LNCaP clone FGC (cell line): ENCODE data around the gene SMIM26.
"Not testable (repeated sequence)": the region's sequence is repeated elsewhere in the genome, so short reads cannot be mapped to it uniquely, and the experiment has no call there.

Experiments used
- DNase-seq: peaks from one replicate; pipeline ENCODE4 v3.0.0-alpha.2; 2011; ENCODE audit warnings: low read depth
- H3K4me3 ChIP-seq: 2 replicates; pipeline ENCODE4 v1.5.1; 2011; ENCODE audit warnings: mild to moderate bottlenecking, low read depth, low read length, control low read depth
- CTCF ChIP-seq: IDR thresholded peaks from 2 replicates; pipeline ENCODE4 v1.5.1; 2012; ENCODE audit warnings: mild to moderate bottlenecking; ENCODE audit not compliant: control insufficient read depth, insufficient read depth; ENCODE audit errors: extremely low read depth

SMIM26 gene

GRCh38 chr20:18566892-18567738 is at the start of gene SMIM26:
Gene SMIM26 (plus strand): TSS chr20:18567432. CDS start chr20:18567479, 47 bp downstream.
- peak within 1 kb of the TSS; percentile 79 for H3K4me3 ChIP-seq
- DNase-seq, result peak; percentile 89
- TF ChIP-seq CTCF, result no peak

GRCh38 chr20:18522066-18522465 is 45.2 kb upstream of the SMIM26 start:
- DNase-seq, H3K4me3 ChIP-seq: not testable (repeated sequence)

GRCh38 chr20:18523066-18523465 is 44.2 kb upstream of the SMIM26 start:
- H3K4me3 ChIP-seq, result no peak overlapping the region
- TF ChIP-seq CTCF, result no peak
- no peak for DNase-seq

GRCh38 chr20:18524646-18525045 is 42.6 kb upstream of the SMIM26 start:
- TF ChIP-seq CTCF, result no peak
- no peak for DNase-seq
- H3K4me3 ChIP-seq, result no peak overlapping the region

- DNase-seq, H3K4me3 ChIP-seq: not testable (repeated sequence)
Measured at GRCh38 chr20:18526761-18527160, 40.5 kb upstream of the SMIM26 start.

GRCh38 chr20:18527339-18527738 is 39.9 kb upstream of the SMIM26 start:
- no peak overlapping the region for H3K4me3 ChIP-seq
- DNase-seq, result no peak
- no peak for TF ChIP-seq CTCF

GRCh38 chr20:18527836-18528235 is 39.4 kb upstream of the SMIM26 start:
- H3K4me3 ChIP-seq, result no peak overlapping the region
- no peak for TF ChIP-seq CTCF
- no peak for DNase-seq

GRCh38 chr20:18529041-18529440 is 38.2 kb upstream of the SMIM26 start:
- H3K4me3 ChIP-seq, result no peak overlapping the region
- DNase-seq, result no peak
- TF ChIP-seq CTCF, result no peak
